Neural progenitor cell (in vitro differentiated cells): Measurements from ENCODE around the gene METTL4.

Experiments used
- CTCF ChIP-seq: fragments of 200-600 bp; sonication (generic); IDR thresholded peaks from 2 replicates; pipeline ENCODE4 v1.5.1; 2017; ENCODE audit warnings: antibody characterized with exemption, mild to moderate bottlenecking
- EZH2phosphoT487 ChIP-seq: fragments of 200-600 bp; sonication (generic); IDR thresholded peaks from 2 replicates; pipeline ENCODE4 v1.6.1; 2017; ENCODE audit warnings: antibody characterized with exemption

- TF ChIP-seq CTCF: no peak
- no peak for TF ChIP-seq EZH2phosphoT487
Observed at GRCh38 chr18:2508155-2508554, 63.1 kb downstream of the METTL4 start.
